ENCODE data around the gene WDR20.

- TF ChIP-seq CTCF (IDR thresholded peaks at IDR 0.05) (no peak), NFIC (IDR thresholded peaks at IDR 0.05; ENCODE audit: borderline replicate concordance) (no peak), CHD2 (IDR thresholded peaks at IDR 0.05; ENCODE audit: low read length, partially characterized antibody) (no peak), SMC3 (IDR thresholded peaks at IDR 0.05; ENCODE audit: low read depth, low read length) (no peak), IRF3 (IDR thresholded peaks at IDR 0.05; ENCODE audit: low read depth, low read length) (no peak), TCF12 (IDR thresholded peaks at IDR 0.05) (no peak), GABPA (IDR thresholded peaks at IDR 0.05; ENCODE audit: low read depth) (no peak), RAD21 (IDR thresholded peaks at IDR 0.05; ENCODE audit: low read length) (no peak), POLR2AphosphoS5 (IDR thresholded peaks at IDR 0.05; ENCODE audit: low read depth, low read length) (no peak)
Observed at GRCh38 chr14:102222009-102222575, 82.4 kb downstream of the WDR20 start.
